Stimulated activated naive B cell treated with anti-CD40 and anti-IgM and Interleukin-4, amounts not matched to agents 10 μg/mL and 1 μg/mL and 100 μg/mL, for 72 hours (primary cell): Measurements from ENCODE around the gene SUMF1.
"Not testable (repeated sequence)": the region's sequence is repeated elsewhere in the genome, so short reads cannot be mapped to it uniquely, and the experiment has no call there.

Experiments
- ATAC-seq, 2 donors: fragments of 150-1000 bp; cut with Tn5 transposase; replicated peaks; 2 replicates each; pipeline ENCODE4 v1.10.0; 2021; ENCODE audit warnings: moderate library complexity in 1 of 2
- DNase-seq: peaks from one replicate; pipeline ENCODE4 v3.0.0; 2021
- H3K27ac Mint-ChIP-seq: one replicate; pipeline ENCODE4 v1.8.0; 2022; ENCODE audit warnings: mild to moderate bottlenecking, mixed read lengths
- H3K27me3 Mint-ChIP-seq, 2 donors: one replicate each; pipeline ENCODE4 v1.8.0; 2022; ENCODE audit warnings: mixed read lengths in 2 of 2
- H3K36me3 Mint-ChIP-seq, 2 donors: one replicate each; pipeline ENCODE4 v1.8.0; 2022; ENCODE audit warnings: mixed read lengths in 2 of 2, mild to moderate bottlenecking in 1 of 2
- H3K4me1 Mint-ChIP-seq, 2 donors: one replicate each; pipeline ENCODE4 v1.8.0; 2022; ENCODE audit warnings: mixed read lengths in 2 of 2, mild to moderate bottlenecking in 1 of 2
- H3K4me3 Mint-ChIP-seq, 2 donors: one replicate each; pipeline ENCODE4 v1.8.0; 2022; ENCODE audit warnings: mild to moderate bottlenecking in 2 of 2, mixed read lengths in 2 of 2, moderate library complexity in 1 of 2
- H3K9me3 Mint-ChIP-seq, 2 donors: one replicate each; pipeline ENCODE4 v1.8.0; 2022; ENCODE audit warnings: mixed read lengths in 2 of 2, mild to moderate bottlenecking in 1 of 2

The SUMF1 gene

DNA sequence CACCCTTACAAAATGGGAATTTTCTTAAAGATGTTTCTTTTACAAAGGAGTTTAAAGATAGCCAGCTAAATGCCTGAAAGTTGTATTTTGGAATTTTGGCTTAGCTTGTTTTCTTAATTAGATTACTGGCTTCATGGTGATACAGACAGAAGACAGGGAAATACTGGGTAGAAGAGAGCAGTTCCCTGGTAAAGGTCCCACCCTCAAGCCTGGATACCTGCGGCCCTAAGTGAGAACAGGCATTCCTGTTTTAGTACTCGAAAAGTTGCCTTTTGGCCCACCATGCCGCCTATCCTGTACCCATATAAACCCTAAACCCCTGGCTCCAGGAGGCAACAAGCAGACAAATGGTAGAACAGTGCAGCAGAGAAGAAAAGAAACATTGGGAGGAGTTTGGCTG, 134.5 kb downstream of the SUMF1 start:
- H3K27me3 Mint-ChIP-seq, result no peaks in the 10 kb centered on the region
- ATAC-seq (no peak), DNase-seq (no peak)
- H3K27ac Mint-ChIP-seq, result no peak overlapping the region
- H3K36me3 Mint-ChIP-seq, result peaks cover 21 to 22% of the 10 kb centered on the region in 2 donors
- no peak overlapping the region for H3K4me3 Mint-ChIP-seq
- H3K9me3 Mint-ChIP-seq, result peaks cover 12 to 14% of the 10 kb centered on the region in 2 donors
- no peaks in the 10 kb centered on the region for H3K4me1 Mint-ChIP-seq

DNA sequence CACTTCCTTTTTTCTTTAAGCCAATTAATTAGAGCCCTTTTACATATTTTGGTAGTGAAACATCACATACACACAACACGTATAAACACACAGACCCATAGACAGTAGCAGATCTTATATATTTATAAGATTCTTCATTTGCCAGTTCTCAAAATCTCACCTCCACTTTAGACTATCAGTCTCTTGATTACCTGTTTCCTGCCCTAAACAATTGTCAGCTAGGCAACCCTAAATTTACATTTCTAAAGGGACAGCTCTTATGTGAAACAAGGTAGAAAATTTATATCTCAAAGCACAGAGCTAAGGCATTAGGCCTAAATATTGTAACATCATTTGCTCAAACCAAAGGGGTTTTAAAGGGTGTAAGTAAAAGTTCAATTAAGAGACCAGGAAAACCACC, 135.0 kb downstream of the SUMF1 start:
- H3K36me3 Mint-ChIP-seq, result peaks cover 19 to 22% of the 10 kb centered on the region in 2 donors
- ATAC-seq, result no peak
- no peaks in the 10 kb centered on the region for H3K27me3 Mint-ChIP-seq
- no peak overlapping the region for H3K4me3 Mint-ChIP-seq
- H3K27ac Mint-ChIP-seq, result no peak overlapping the region
- DNase-seq, result no peak
- H3K4me1 Mint-ChIP-seq, result no peaks in the 10 kb centered on the region
- H3K9me3 Mint-ChIP-seq, result peaks cover 12 to 14% of the 10 kb centered on the region in 2 donors

DNA sequence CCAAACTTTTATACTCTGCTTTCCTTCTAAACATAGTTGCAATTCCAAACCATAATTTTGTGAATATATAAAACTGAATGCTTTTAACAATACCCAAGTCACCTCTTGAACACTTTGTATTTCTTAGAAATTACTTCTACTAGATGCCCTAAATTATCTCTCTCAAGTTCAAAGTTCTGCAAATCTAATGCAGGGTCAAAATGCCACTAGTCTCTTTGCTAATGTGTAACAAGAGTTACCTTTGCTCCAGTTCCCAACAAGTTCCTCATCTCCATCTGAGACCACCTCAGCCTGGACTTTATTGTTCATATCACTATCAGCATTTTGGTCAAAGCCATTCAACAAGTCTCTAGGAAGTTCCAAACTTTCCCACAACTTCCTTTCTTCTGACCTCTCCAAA, 137.3 kb downstream of the SUMF1 start:
- H3K4me3 Mint-ChIP-seq, ATAC-seq, H3K27ac Mint-ChIP-seq, DNase-seq, H3K4me1 Mint-ChIP-seq, H3K27me3 Mint-ChIP-seq: not testable (repeated sequence)
- Mint-ChIP-seq H3K36me3 (peaks cover 15 to 22% of the 10 kb centered on the region in 2 donors), H3K9me3 (peaks cover 12 to 14% of the 10 kb centered on the region in 2 donors)

DNA sequence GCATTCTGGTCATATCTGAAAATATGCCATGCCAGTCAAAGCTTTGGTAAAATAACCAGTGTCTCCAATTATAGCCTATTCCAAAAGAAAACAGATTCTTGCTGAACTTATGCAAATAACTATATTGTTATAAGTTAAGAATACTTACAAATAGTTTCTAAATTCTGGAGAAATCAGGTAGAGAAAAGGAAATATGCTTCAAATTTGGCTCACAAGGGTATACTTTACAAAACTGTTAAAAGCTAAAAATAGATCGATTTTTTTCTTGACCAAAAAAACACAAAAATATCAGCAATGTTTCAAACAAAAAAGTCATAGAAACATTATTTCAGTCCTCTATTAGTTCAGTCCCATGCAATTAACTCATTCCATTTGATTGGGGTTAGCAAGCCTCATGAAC, 140.2 kb downstream of the SUMF1 start:
- Mint-ChIP-seq H3K27ac (no peak overlapping the region), H3K27me3 (no peaks in the 10 kb centered on the region), H3K4me1 (no peaks in the 10 kb centered on the region), H3K4me3 (no peak overlapping the region), H3K9me3 (peaks cover 12 to 14% of the 10 kb centered on the region in 2 donors), H3K36me3 (peaks cover 15 to 26% of the 10 kb centered on the region in 2 donors)
- ATAC-seq (no peak), DNase-seq (no peak)

DNA sequence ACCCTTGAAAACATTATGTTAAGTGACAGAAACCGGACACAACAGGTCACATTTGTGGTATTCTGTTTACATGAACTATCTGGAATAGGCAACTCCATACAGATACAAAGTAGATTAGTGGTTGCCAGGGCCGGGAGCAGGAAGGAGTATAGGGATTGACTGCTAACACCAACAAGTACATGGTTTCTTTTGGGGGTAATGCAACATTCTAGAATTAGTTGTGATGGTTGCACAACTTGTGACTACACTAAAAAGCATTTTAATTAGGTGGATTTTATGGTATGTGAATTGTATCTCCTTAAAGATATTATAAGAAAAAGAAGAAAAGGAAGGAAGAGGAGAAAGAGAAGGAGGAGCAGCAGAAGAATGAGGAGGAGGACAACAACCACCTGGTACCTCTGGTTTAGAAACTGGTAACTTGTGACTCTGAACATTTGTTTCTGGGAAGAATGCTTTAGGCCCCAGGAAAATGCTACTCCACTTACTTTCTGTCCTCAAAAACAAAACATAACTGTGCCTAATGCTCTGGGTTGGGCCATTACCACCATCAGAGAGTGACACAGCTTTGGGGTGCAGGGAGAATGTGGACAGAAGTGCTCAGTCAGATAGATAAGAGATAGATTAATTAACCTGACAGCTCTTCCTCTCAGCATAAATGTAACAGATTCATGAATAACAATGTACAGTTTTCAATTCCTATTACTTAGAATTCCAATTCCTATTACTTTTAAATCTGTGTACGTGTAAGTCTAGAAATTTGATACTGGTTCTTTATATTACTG, 143.6 kb downstream of the SUMF1 start:
- Mint-ChIP-seq H3K9me3 (peaks cover under 1% of the 10 kb centered on the region in 2 donors), H3K27me3 (no peaks in the 10 kb centered on the region), H3K4me1 (peaks cover 7 to 10% of the 10 kb centered on the region in 2 donors), H3K4me3 (no peak overlapping the region), H3K27ac (no peak overlapping the region), H3K36me3 (peaks cover under 1 to 12% of the 10 kb centered on the region in 2 donors)
- DNase-seq (no peak), ATAC-seq (no peak)

DNA sequence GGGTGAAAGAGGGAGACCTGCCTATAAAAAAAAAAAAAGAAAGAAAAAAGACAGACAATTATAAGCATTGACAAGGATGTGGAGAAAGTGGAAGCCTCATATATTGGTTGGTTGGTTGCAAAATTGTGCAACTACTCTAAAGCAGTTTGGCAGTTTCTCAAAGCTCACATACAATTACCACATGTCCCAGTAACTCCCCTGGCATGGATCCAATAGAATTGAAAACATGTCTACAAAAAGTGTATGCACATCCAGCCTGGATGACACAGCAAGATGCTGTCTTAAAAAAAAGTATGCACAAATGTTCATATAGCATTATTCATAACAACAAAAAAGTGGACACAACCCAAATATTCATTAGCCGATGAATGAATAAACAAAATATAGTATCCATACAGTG, 144.4 kb downstream of the SUMF1 start:
- H3K4me3 Mint-ChIP-seq, result no peak overlapping the region
- H3K27me3 Mint-ChIP-seq, result no peaks in the 10 kb centered on the region
- H3K27ac Mint-ChIP-seq, result no peak overlapping the region
- no peak for DNase-seq
- peaks cover 0 to 10% of the 10 kb centered on the region in 2 donors for H3K36me3 Mint-ChIP-seq
- peaks cover 7 to 10% of the 10 kb centered on the region in 2 donors for H3K4me1 Mint-ChIP-seq
- H3K9me3 Mint-ChIP-seq, result no peaks in the 10 kb centered on the region
- no peak for ATAC-seq

DNA sequence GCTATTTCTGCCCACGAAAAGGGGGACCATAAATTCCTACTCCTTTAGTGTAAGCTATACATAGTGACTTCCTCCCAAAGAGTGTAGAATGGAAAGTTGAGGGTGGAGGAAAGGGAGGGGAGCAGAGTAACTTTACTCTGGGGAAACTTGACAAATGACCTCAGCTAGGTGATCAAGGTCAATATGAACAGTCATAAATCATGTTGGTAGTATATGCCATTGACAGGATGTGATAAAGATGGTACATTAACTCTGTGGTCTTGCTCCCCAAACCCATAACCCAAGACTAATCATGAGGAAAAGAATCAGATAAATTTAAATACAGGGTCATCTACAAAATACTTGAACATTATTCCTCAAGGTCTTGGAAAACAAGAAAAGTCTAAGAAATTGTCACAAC, 145.3 kb downstream of the SUMF1 start:
- peaks cover 2 to 13% of the 10 kb centered on the region in 2 donors for H3K36me3 Mint-ChIP-seq
- DNase-seq, result no peak
- H3K27me3 Mint-ChIP-seq, result no peaks in the 10 kb centered on the region
- no peaks in the 10 kb centered on the region for H3K9me3 Mint-ChIP-seq
- no peak for ATAC-seq
- H3K4me3 Mint-ChIP-seq, result no peak overlapping the region
- no peak overlapping the region for H3K27ac Mint-ChIP-seq
- peaks cover 7 to 10% of the 10 kb centered on the region in 2 donors for H3K4me1 Mint-ChIP-seq

DNA sequence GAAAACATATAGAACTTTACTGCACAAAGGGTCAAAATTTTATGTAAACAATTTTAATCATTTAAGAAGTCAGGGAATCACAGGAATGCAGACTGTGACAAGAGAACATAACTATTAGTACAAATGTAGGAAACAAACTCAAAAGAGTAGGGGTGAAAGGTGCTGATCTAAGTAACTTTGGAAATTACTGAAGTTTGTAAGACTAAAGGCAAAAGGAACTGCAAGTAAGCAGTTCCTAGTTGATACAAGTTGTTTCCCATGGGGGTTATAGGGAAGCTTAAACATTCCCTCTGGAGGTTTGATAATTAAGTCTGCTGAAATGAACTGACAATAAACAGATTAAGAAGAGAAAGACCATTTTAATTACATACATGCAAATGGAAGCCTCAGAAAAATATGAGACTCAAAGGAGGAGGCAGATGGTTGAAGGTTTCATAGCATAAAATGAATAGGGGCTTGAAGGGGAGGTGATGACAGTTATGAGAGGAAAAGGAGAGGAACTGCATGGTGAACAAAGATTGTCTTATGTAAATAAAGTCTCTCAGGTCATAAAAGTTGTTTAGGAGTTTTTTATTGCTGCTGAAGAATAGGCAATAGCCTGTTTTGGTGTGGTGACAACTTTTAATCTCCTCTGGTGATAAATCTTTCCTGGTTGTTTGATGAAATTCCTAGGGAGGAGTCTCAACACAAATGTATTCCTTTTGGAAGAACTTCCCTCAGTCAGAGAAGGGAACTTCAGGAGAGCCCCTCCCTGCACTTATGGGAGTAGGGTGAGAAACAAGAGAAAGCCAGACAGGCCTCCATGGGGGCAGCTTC, 146.8 kb downstream of the SUMF1 start:
- Mint-ChIP-seq H3K27ac (no peak overlapping the region), H3K9me3 (no peaks in the 10 kb centered on the region), H3K36me3 (peaks cover 8 to 21% of the 10 kb centered on the region in 2 donors), H3K27me3 (no peaks in the 10 kb centered on the region), H3K4me3 (no peak overlapping the region), H3K4me1 (peaks cover 7 to 10% of the 10 kb centered on the region in 2 donors)
- no peak for DNase-seq
- no peak for ATAC-seq

DNA sequence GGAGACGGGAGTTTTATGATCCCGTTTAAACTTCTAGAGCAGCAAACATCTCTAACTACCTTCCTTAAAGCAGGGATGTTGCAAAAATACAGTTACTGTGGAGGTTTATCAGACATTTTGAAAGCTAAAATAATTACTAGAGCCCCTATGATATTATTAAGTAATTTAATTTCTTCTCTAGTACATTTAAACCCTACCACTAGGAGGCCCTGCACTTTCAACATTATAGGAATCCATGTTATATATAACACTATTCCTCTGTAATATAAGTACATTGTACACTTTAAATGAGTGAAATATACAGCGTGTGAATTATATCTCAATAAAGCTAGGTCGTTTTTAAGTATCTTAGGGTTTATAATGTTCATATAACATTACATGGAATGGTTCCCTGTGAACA, 152.4 kb downstream of the SUMF1 start:
- Mint-ChIP-seq H3K9me3 (no peaks in the 10 kb centered on the region), H3K27ac (no peak overlapping the region), H3K4me3 (no peak overlapping the region), H3K4me1 (peaks cover 3 to 7% of the 10 kb centered on the region in 2 donors), H3K27me3 (no peaks in the 10 kb centered on the region), H3K36me3 (peaks cover 16 to 40% of the 10 kb centered on the region in 2 donors)
- ATAC-seq (no peak), DNase-seq (no peak)

DNA sequence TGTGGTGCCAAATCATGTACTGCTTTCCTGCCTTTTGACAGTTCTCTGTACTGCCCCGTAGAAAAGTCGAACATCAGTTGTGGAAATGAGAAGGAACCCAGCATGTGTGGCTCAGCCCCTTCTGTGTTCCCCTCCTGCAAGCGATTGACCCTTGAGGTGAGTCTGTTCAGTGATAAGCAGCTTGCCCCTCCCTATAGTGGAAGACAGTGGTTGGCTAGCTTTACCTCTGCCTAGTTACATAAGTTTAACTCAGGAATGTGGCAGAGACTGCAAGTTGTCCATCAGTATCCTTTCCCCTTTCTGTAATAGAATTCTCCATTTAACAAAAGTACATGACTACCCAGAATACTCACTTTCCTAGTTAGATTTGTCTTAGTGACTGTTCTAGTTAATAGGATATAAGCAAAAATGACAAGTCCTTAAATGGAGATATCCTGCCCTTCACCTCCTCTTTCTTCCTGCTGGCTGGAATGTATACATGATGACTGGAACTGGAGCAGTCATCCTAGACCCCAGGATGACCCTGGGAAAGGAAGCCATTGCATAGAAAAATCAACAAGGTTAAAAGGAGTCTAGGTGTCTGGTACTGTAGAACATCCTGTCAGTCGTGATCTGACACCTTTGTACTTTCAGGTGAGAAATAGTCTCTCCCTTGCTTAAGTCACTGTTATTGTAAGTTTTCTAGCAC, 153.3 kb downstream of the SUMF1 start:
- Mint-ChIP-seq H3K27me3 (no peaks in the 10 kb centered on the region), H3K4me1 (peaks cover 2 to 7% of the 10 kb centered on the region in 2 donors), H3K36me3 (peaks cover 16 to 36% of the 10 kb centered on the region in 2 donors), H3K9me3 (no peaks in the 10 kb centered on the region), H3K27ac (no peak overlapping the region), H3K4me3 (no peak overlapping the region)
- DNase-seq (no peak), ATAC-seq (no peak)

DNA sequence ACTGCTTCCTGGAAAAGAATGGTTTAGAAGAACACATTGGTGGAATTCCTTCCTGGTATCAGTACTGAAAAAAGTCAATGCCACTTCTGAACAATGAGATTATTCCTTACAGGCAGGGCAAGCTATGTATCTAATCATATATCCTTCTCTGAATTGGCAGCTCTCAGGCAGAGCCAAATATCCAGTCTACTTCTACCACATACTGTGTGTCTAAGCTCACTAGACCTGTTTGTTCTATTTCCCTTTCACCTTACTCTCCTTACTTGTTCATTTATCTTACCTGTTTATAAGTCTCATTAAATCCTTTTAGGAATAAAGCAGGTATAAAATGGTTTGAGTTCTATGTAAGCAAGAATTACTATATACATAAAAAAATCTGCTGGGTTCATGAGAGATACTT, 155.6 kb downstream of the SUMF1 start:
- Mint-ChIP-seq H3K4me1 (peaks cover 2 to 7% of the 10 kb centered on the region in 2 donors), H3K27ac (no peak overlapping the region), H3K9me3 (no peaks in the 10 kb centered on the region), H3K27me3 (no peaks in the 10 kb centered on the region), H3K4me3 (no peak overlapping the region), H3K36me3 (peaks cover 13 to 31% of the 10 kb centered on the region in 2 donors)
- no peak for DNase-seq
- no peak for ATAC-seq
